SK-N-SH treated with all-trans-retinoic acid at 6 μM for 48 hours (cell line): ENCODE data around the gene ADORA2A.

Experiments used
- ATAC-seq: fragments of 200-7000 bp; cut with Tn5 transposase; 3 replicates; pipeline ENCODE4 v1.9.1; 2020; ENCODE audit warnings: mild to moderate bottlenecking, moderate library complexity
- ARNTL ChIP-seq: fragments of 450-650 bp; formaldehyde crosslinking; IDR thresholded peaks from 2 replicates; pipeline ENCODE4 v1.5.0; 2020; ENCODE audit warnings: low read depth, mild to moderate bottlenecking, moderate library complexity, borderline replicate concordance
- BACH2 ChIP-seq: fragments of 250-450 bp; sonication (Bioruptor Pico); IDR thresholded peaks from 2 replicates; pipeline ENCODE4 v1.9.0; 2021; ENCODE audit warnings: mild to moderate bottlenecking, borderline replicate concordance
- CREB5 ChIP-seq: fragments of 250-450 bp; sonication (Bioruptor Pico); IDR thresholded peaks from 2 replicates; pipeline ENCODE4 v1.5.1; 2020; ENCODE audit warnings: low read depth, mild to moderate bottlenecking, moderate library complexity
- CSDC2 ChIP-seq: fragments of 250-450 bp; sonication (Bioruptor Pico); IDR thresholded peaks from 2 replicates; pipeline ENCODE4 v1.5.0; 2020; ENCODE audit warnings: mild to moderate bottlenecking, moderate library complexity
- CSRNP3 ChIP-seq: fragments of 250-450 bp; sonication (Bioruptor Pico); IDR thresholded peaks from 2 replicates; pipeline ENCODE4 v1.5.1; 2021; ENCODE audit warnings: mild to moderate bottlenecking, moderate library complexity
- ESRRG ChIP-seq: fragments of 250-450 bp; sonication (Bioruptor Pico); IDR thresholded peaks from 2 replicates; pipeline ENCODE4 v1.6.1; 2021; ENCODE audit warnings: mild to moderate bottlenecking
- OSR1 ChIP-seq: fragments of 250-450 bp; sonication (Bioruptor Pico); IDR thresholded peaks from 2 replicates; pipeline ENCODE4 v1.8.0; 2022; ENCODE audit warnings: moderate library complexity, mild to moderate bottlenecking, inconsistent platforms
- POU6F1 ChIP-seq: fragments of 250-450 bp; sonication (Bioruptor Pico); IDR thresholded peaks from 2 replicates; pipeline ENCODE4 v1.8.0; 2021; ENCODE audit warnings: low read depth, mild to moderate bottlenecking, moderate library complexity, borderline replicate concordance
- PPARA ChIP-seq: fragments of 250-450 bp; sonication (Bioruptor Pico); IDR thresholded peaks from 2 replicates; pipeline ENCODE4 v1.5.0; 2020; ENCODE audit warnings: mild to moderate bottlenecking, borderline replicate concordance
- TCF4 ChIP-seq: fragments of 250-450 bp; sonication (Bioruptor Pico); IDR thresholded peaks from 2 replicates; pipeline ENCODE4 v1.8.0; 2021; ENCODE audit warnings: mild to moderate bottlenecking, moderate library complexity, borderline replicate concordance
- TOX ChIP-seq: fragments of 250-450 bp; sonication (Bioruptor Pico); IDR thresholded peaks from 2 replicates; pipeline ENCODE4 v1.8.0; 2021; ENCODE audit warnings: mild to moderate bottlenecking, moderate library complexity, borderline replicate concordance
- TSHZ2 ChIP-seq: fragments of 250-450 bp; sonication (Bioruptor Pico); IDR thresholded peaks from 2 replicates; pipeline ENCODE4 v1.5.0; 2020; ENCODE audit warnings: mild to moderate bottlenecking, moderate library complexity
- ZC3H10 ChIP-seq: fragments of 250-450 bp; sonication (Bioruptor Pico); IDR thresholded peaks from 2 replicates; pipeline ENCODE4 v1.5.1; 2021; ENCODE audit warnings: mild to moderate bottlenecking, moderate library complexity
- ZFP30 ChIP-seq: fragments of 450-650 bp; formaldehyde crosslinking; IDR thresholded peaks from 2 replicates; pipeline ENCODE4 v1.5.0; 2022; ENCODE audit warnings: mild to moderate bottlenecking, moderate library complexity
- ZNF565 ChIP-seq: fragments of 450-650 bp; formaldehyde crosslinking; conservative IDR thresholded peaks from 2 replicates; pipeline ENCODE4 v1.5.0; 2020; ENCODE audit warnings: low read depth, mild to moderate bottlenecking, moderate library complexity
- ZNF70 ChIP-seq: fragments of 450-650 bp; formaldehyde crosslinking; IDR thresholded peaks from 2 replicates; pipeline ENCODE4 v1.5.0; 2020; ENCODE audit warnings: mild to moderate bottlenecking, moderate library complexity
- ZNF8 ChIP-seq: fragments of 450-650 bp; formaldehyde crosslinking; IDR thresholded peaks from 2 replicates; pipeline ENCODE4 v1.5.0; 2020; ENCODE audit warnings: mild to moderate bottlenecking, moderate library complexity

ADORA2A gene

GRCh38 chr22:24389680-24390079 lies 37.7 kb upstream of the ADORA2A start:
- ATAC-seq = no peak

GRCh38 chr22:24390156-24390555 lies 37.2 kb upstream of the ADORA2A start:
- no peak for ATAC-seq
- no peak for TF ChIP-seq TSHZ2 (CRISPR knock-in tag)
- no peak for TF ChIP-seq CSDC2
- no peak for TF ChIP-seq CSRNP3 (CRISPR knock-in tag)
- no peak for TF ChIP-seq ESRRG (CRISPR knock-in tag)
- TF ChIP-seq OSR1 (CRISPR knock-in tag) = no peak
- TF ChIP-seq ARNTL (CRISPR knock-in tag) = no peak
- TF ChIP-seq PPARA = no peak
- TF ChIP-seq BACH2 (CRISPR knock-in tag) = no peak
- TF ChIP-seq ZNF70 (CRISPR knock-in tag) = no peak
- TF ChIP-seq ZFP30 (CRISPR knock-in tag) = no peak
- no peak for TF ChIP-seq POU6F1 (CRISPR knock-in tag)
- no peak for TF ChIP-seq ZNF565 (CRISPR knock-in tag)
- no peak for TF ChIP-seq CREB5 (CRISPR knock-in tag)
- no peak for TF ChIP-seq ZNF8 (CRISPR knock-in tag)
- TF ChIP-seq TCF4 (CRISPR knock-in tag) = no peak

More at GRCh38 chr22:24389680-24390079, 37.7 kb upstream of the ADORA2A start:
- TF ChIP-seq CSDC2 (no peak), ZFP30 (CRISPR knock-in tag) (no peak), PPARA (no peak), TCF4 (CRISPR knock-in tag) (no peak), ZNF565 (CRISPR knock-in tag) (no peak), ARNTL (CRISPR knock-in tag) (no peak), TSHZ2 (CRISPR knock-in tag) (no peak), TOX (CRISPR knock-in tag) (no peak), POU6F1 (CRISPR knock-in tag) (no peak), ZC3H10 (CRISPR knock-in tag) (no peak), ESRRG (CRISPR knock-in tag) (no peak)
